ENCODE results near the gene CKLF. TPM values are rescaled to one million over a fixed set of nuclear protein-coding genes. Genes with fewer than 3 reads are reported as not detected.

Gene CKLF
- polyA plus RNA-seq, 2 donors: 14.9 to 29.7 TPM

DNA sequence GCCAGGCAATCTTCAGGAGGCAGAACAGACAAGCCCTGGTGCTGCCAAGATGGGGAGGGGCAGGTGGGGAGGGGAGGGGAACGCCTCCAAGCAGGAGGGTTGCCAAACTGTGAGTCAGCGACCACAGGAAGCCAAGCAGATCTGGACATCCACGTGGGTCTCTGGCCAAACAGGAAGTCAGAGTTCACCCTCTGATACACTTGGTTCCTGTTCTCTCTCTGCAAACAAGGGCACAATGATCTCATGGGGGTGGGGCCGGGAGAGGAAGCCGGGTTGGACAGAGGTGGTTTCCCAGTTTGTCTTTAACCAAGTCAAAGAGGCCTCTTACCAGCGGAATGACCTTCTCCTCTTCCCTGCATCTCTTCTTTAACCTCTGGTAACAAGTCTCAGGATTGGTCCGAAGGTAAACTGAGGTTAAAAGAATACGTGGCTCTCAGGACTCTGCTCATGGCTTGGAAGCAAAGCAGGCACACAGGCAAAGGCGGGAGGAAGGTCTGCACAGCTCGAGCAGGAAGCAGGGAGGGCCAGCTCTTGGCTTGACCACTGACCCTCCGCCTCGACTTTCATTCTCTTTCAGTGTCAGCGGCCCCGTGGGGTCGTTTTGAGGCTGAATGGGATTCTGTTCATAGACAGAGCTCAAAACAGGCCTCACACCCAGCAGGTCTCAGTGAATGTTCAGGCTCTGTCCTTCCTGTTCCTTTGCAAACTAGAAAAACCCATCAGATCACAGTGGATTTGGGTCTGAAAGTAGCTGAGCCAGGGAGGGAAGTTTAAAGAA, 35.4 kb upstream of the CKLF start:
- H3K4me1 ChIP-seq (ENCODE audit: control insufficient read depth in 2 of 2, insufficient read depth in 2 of 2, low read length in 1 of 2): peaks cover 10 to 46% of the 10 kb centered on the region in 2 donors
- no peaks in the 10 kb centered on the region for H3K36me3 ChIP-seq (ENCODE audit: control insufficient read depth in 2 of 2, insufficient read depth in 2 of 2, low read length in 1 of 2)
- no peaks in the 10 kb centered on the region for H3K9me3 ChIP-seq (ENCODE audit: control insufficient read depth in 2 of 2, insufficient read depth in 1 of 2, low read depth in 1 of 2, low read length in 1 of 2)
- no peak overlapping the region for H3K4me3 ChIP-seq (ENCODE audit: low read depth in 1 of 2, low read length in 2 of 2)
- 20 to 23% methylated on average over 15 of the region's 15 CpGs for WGBS, 2 donors
- H3K27me3 ChIP-seq (ENCODE audit: control insufficient read depth in 1 of 2, insufficient read depth in 2 of 2, low read length in 2 of 2): no peaks in the 10 kb centered on the region
- peak overlapping the region; percentile 97 to 99 for H3K27ac ChIP-seq (ENCODE audit: low read depth in 2 of 2, low read length in 1 of 2)

- Histone ChIP-seq H3K27me3 (ENCODE audit: control insufficient read depth in 1 of 2, insufficient read depth in 2 of 2, low read length in 2 of 2) (no peaks in the 10 kb centered on the region), H3K36me3 (ENCODE audit: control insufficient read depth in 2 of 2, insufficient read depth in 2 of 2, low read length in 1 of 2) (no peaks in the 10 kb centered on the region), H3K4me3 (ENCODE audit: low read depth in 1 of 2, low read length in 2 of 2) (no peak overlapping the region), H3K27ac (ENCODE audit: low read depth in 2 of 2, low read length in 1 of 2) (peak overlapping the region; percentile 97 to 99), H3K9me3 (ENCODE audit: control insufficient read depth in 2 of 2, insufficient read depth in 1 of 2, low read depth in 1 of 2, low read length in 1 of 2) (no peaks in the 10 kb centered on the region), H3K4me1 (ENCODE audit: control insufficient read depth in 2 of 2, insufficient read depth in 2 of 2, low read length in 1 of 2) (peaks cover 10 to 46% of the 10 kb centered on the region in 2 donors)
- 75 to 77% methylated on average over 8 of the region's 8 CpGs for WGBS, 2 donors
These were observed 34.7 kb upstream of the CKLF start for GRCh38 chr16:66517586-66518263.

DNA sequence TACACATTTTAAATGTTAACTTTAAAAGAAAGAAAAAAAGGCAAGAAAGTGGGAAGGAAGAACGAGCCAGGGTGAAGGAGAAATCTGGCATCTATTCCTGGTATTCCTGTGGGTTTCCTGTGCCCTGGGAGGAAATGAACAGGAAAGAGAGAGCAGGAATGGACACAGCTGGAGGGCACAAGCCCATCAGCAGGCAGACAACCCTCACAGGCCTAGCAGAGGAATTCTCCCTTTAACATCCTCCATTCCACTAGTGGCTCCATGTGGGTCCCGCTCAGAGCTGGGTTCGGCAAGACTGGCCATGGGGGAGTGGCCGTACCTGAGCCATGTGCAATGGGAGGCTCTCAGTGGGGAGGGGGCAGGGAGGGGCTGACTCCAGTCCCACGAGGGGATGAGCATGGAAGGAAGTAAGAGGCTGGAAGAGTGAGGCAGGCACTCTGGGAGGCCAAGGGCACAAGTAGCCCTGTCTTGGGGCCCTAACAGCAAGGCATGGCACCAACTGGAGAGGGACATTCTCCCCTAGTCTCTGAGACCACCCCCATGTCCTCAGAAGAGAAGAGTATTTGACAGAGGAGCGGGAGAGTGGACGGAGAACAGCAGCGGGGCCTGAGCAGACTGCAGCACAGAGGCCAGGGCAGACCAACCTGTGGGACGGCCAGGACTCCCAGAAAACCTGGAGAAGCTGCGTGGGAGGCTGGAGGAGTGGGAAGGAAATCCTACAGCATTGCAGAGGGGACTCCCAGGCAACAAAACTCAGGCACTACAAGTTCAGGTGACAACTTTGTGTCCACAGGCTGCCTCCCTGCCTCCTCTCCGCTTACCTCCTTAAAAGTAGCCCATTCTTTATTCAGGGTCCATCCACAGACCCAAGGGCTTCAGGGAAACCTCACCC, 32.6 kb upstream of the CKLF start:
- no peaks in the 10 kb centered on the region for H3K27me3 ChIP-seq (ENCODE audit: control insufficient read depth in 1 of 2, insufficient read depth in 2 of 2, low read length in 2 of 2)
- peak overlapping the region; percentile 32 to 61 for H3K27ac ChIP-seq (ENCODE audit: low read depth in 2 of 2, low read length in 1 of 2)
- H3K4me1 ChIP-seq (ENCODE audit: control insufficient read depth in 2 of 2, insufficient read depth in 2 of 2, low read length in 1 of 2): peaks cover 10 to 46% of the 10 kb centered on the region in 2 donors
- 90 to 94% methylated on average over 11 of the region's 11 CpGs for WGBS, 2 donors
- H3K4me3 ChIP-seq (ENCODE audit: low read depth in 1 of 2, low read length in 2 of 2): no peak overlapping the region
- H3K36me3 ChIP-seq (ENCODE audit: control insufficient read depth in 2 of 2, insufficient read depth in 2 of 2, low read length in 1 of 2): peaks cover 0 to 1% of the 10 kb centered on the region in 2 donors
- no peaks in the 10 kb centered on the region for H3K9me3 ChIP-seq (ENCODE audit: control insufficient read depth in 2 of 2, insufficient read depth in 1 of 2, low read depth in 1 of 2, low read length in 1 of 2)

DNA sequence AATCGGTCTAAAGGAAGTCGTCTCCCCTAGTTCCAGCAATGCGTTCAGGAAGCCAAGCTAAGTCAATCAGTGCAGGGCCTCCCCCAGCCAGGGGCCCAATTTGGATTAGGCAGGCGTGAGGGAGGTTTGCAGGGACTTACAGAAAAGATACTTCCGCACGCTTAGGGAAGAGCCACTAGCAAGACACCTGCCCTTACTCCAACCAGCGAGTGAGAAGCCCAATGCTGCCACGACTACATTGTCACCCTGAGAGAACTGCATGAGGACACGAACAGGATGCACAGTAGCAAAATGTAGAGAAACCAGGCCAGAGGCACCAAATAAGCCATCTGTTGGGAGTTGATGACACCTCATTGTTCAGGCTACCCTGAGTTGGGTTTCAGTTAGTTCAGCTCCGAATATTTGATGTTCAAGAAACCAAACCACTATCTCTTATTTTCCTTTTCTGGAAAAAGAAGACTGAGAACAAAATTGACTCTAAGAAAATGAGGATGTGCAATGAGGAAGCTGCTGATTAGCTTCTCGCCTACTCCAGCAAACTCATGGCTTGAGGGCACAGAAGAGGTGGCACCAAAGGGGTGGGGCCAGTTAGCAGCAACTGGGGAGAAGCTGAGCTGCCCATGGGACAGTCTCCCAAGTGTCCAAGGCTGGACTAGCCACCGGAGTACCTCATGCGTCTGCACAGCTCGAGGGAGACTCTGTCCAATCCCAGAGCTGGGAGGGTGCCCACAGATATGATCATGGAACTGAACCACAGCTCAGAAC, 31.8 kb upstream of the CKLF start:
- H3K4me1 ChIP-seq (ENCODE audit: control insufficient read depth in 2 of 2, insufficient read depth in 2 of 2, low read length in 1 of 2): peaks cover 10 to 41% of the 10 kb centered on the region in 2 donors
- 80 to 84% methylated on average over 14 of the region's 14 CpGs for WGBS, 2 donors
- no peaks in the 10 kb centered on the region for H3K27me3 ChIP-seq (ENCODE audit: control insufficient read depth in 1 of 2, insufficient read depth in 2 of 2, low read length in 2 of 2)
- H3K36me3 ChIP-seq (ENCODE audit: control insufficient read depth in 2 of 2, insufficient read depth in 2 of 2, low read length in 1 of 2): peaks cover 3 to 4% of the 10 kb centered on the region in 2 donors
- peak overlapping the region; percentile 14 to 82 for H3K27ac ChIP-seq (ENCODE audit: low read depth in 2 of 2, low read length in 1 of 2)
- no peaks in the 10 kb centered on the region for H3K9me3 ChIP-seq (ENCODE audit: control insufficient read depth in 2 of 2, insufficient read depth in 1 of 2, low read depth in 1 of 2, low read length in 1 of 2)
- no peak overlapping the region for H3K4me3 ChIP-seq (ENCODE audit: low read depth in 1 of 2, low read length in 2 of 2)

DNA sequence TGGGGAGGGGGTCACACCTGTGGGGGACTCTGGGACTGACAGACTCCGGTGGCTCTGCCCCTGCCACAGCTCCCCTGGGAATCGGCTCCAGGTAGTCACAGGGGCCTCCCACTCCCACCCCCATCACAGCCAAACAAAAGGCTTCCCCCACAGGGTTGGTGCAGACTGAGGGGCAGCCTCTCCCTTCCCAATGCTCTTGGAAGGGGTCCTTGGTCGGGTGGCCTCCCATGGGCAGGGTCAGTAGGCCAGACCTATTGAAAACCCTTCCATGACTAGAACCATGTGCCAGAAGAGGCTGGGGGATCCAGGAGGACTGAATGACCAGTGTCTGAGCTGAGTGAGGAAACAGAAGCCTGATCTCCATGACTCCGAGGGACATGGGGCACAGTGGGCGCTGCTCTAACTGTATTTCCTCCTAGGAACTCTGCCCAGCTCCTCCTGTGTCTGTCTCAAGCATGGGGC, 31.1 kb upstream of the CKLF start:
- no peaks in the 10 kb centered on the region for H3K9me3 ChIP-seq (ENCODE audit: control insufficient read depth in 2 of 2, insufficient read depth in 1 of 2, low read depth in 1 of 2, low read length in 1 of 2)
- H3K27ac ChIP-seq (ENCODE audit: low read depth in 2 of 2, low read length in 1 of 2): peak overlapping the region; percentile 45 to 82
- H3K27me3 ChIP-seq (ENCODE audit: control insufficient read depth in 1 of 2, insufficient read depth in 2 of 2, low read length in 2 of 2): no peaks in the 10 kb centered on the region
- WGBS, 2 donors: 88 to 95% methylated on average over 5 of the region's 5 CpGs
- peaks cover 4 to 8% of the 10 kb centered on the region in 2 donors for H3K36me3 ChIP-seq (ENCODE audit: control insufficient read depth in 2 of 2, insufficient read depth in 2 of 2, low read length in 1 of 2)
- H3K4me1 ChIP-seq (ENCODE audit: control insufficient read depth in 2 of 2, insufficient read depth in 2 of 2, low read length in 1 of 2): peaks cover 8 to 36% of the 10 kb centered on the region in 2 donors
- H3K4me3 ChIP-seq (ENCODE audit: low read depth in 1 of 2, low read length in 2 of 2): no peak overlapping the region

DNA sequence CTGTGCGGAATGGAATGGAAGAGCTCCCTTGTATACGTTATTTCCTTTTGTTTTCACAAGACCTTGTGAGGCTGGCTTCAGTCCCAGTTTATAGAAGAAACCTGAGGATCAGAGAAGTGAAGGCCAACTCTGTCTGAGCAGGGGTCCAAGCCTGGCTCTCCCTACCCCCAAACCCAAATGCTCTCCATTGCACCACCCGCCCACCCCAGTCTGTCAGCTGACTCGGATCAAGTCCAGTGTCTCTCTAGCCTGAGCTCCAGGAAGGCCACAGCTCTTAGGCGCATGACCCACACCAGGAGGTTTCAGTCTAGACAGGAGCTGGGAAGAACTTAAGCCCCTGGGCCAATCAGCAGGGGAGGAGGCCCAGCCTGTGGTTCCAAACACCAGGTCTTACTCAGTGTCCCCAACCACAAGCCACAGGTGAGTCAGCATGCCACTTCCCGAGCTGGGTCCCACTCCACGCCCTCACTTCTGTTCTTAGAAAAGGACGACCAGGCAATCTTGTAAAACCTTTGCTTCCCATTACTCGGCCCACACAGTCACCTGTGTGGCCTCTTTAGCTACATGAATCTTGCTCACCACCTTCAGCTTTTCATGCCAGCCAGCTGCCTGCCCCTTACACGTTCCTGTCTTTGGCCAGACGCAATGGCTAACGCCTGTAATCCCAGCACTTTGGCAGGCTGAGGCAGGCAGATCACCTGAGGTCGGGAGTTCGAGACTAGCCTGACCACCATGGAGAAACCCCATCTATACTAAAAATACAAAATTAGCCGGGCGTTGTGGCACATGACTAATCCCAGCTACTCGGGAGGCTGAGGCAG, 30.2 kb upstream of the CKLF start:
- H3K27me3 ChIP-seq (ENCODE audit: control insufficient read depth in 1 of 2, insufficient read depth in 2 of 2, low read length in 2 of 2): no peaks in the 10 kb centered on the region
- H3K4me3 ChIP-seq (ENCODE audit: low read depth in 1 of 2, low read length in 2 of 2): no peak overlapping the region
- no peaks in the 10 kb centered on the region for H3K9me3 ChIP-seq (ENCODE audit: control insufficient read depth in 2 of 2, insufficient read depth in 1 of 2, low read depth in 1 of 2, low read length in 1 of 2)
- 65 to 66% methylated on average over 17 of the region's 17 CpGs for WGBS, 2 donors
- H3K4me1 ChIP-seq (ENCODE audit: control insufficient read depth in 2 of 2, insufficient read depth in 2 of 2, low read length in 1 of 2): peaks cover 6 to 30% of the 10 kb centered on the region in 2 donors
- H3K27ac ChIP-seq (ENCODE audit: low read depth in 2 of 2, low read length in 1 of 2): peak overlapping the region; percentile 45 to 82
- H3K36me3 ChIP-seq (ENCODE audit: control insufficient read depth in 2 of 2, insufficient read depth in 2 of 2, low read length in 1 of 2): peaks cover 4 to 11% of the 10 kb centered on the region in 2 donors

DNA sequence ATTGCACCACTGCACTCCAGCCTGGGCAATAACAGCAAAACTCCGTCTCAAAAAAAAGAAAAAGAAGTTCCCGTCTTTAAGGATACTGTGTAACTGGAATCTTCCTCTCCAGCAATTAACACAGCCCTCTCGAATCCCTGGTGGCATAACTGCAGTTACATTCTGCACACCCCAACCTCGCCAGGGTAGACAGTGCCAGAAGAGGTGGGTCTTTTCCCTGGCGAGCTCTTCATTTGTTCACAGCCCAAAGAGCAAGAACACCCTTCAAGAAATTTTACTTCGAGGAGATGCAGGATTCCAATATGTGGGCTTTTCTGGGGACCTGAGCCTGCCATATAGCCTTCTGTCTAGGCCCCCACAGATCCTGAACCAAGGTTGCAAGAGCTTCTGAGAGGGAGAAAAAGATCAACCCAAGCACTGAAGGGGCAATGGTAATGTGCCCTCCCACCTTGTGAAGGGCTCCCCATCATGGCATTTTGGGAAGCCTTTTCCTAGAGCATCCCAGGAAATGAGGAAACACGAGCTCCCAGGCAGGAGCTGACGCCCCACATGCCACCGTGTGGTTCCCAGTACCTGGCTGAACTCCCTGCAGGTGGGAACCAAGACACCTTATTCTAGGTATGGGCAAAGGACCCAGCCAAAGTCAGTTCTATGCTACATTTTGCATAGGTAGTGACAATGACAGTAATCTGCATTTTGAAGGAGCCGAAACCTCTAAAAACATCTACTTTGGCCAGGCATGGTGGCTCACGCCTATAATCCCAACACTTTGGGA, 29.4 kb upstream of the CKLF start:
- H3K9me3 ChIP-seq (ENCODE audit: control insufficient read depth in 2 of 2, insufficient read depth in 1 of 2, low read depth in 1 of 2, low read length in 1 of 2): no peaks in the 10 kb centered on the region
- no peaks in the 10 kb centered on the region for H3K27me3 ChIP-seq (ENCODE audit: control insufficient read depth in 1 of 2, insufficient read depth in 2 of 2, low read length in 2 of 2)
- WGBS, 2 donors: 84 to 85% methylated on average over 11 of the region's 11 CpGs
- peak overlapping the region; percentile 27 to 82 for H3K27ac ChIP-seq (ENCODE audit: low read depth in 2 of 2, low read length in 1 of 2)
- peaks cover 5 to 12% of the 10 kb centered on the region in 2 donors for H3K36me3 ChIP-seq (ENCODE audit: control insufficient read depth in 2 of 2, insufficient read depth in 2 of 2, low read length in 1 of 2)
- peaks cover 2 to 23% of the 10 kb centered on the region in 2 donors for H3K4me1 ChIP-seq (ENCODE audit: control insufficient read depth in 2 of 2, insufficient read depth in 2 of 2, low read length in 1 of 2)
- H3K4me3 ChIP-seq (ENCODE audit: low read depth in 1 of 2, low read length in 2 of 2): no peak overlapping the region

GRCh38 chr16:66523861-66524354, 28.5 kb upstream of the CKLF start:
- Histone ChIP-seq H3K27ac (ENCODE audit: low read depth in 2 of 2, low read length in 1 of 2) (peak overlapping the region; percentile 27 to 37), H3K4me1 (ENCODE audit: control insufficient read depth in 2 of 2, insufficient read depth in 2 of 2, low read length in 1 of 2) (peaks cover 2 to 22% of the 10 kb centered on the region in 2 donors), H3K9me3 (ENCODE audit: control insufficient read depth in 2 of 2, insufficient read depth in 1 of 2, low read depth in 1 of 2, low read length in 1 of 2) (no peaks in the 10 kb centered on the region), H3K4me3 (ENCODE audit: low read depth in 1 of 2, low read length in 2 of 2) (no peak overlapping the region), H3K36me3 (ENCODE audit: control insufficient read depth in 2 of 2, insufficient read depth in 2 of 2, low read length in 1 of 2) (peaks cover 12% of the 10 kb centered on the region in 2 donors), H3K27me3 (ENCODE audit: control insufficient read depth in 1 of 2, insufficient read depth in 2 of 2, low read length in 2 of 2) (no peaks in the 10 kb centered on the region)
- 77% methylated on average over 9 of the region's 9 CpGs for WGBS, 2 donors

Data from esophagus (tissue), 2 donors.